Measurements from ENCODE around the gene TTC39A. TPM values are rescaled to one million over a fixed set of nuclear protein-coding genes. Genes with fewer than 3 reads are reported as not detected.
"Not testable (repeated sequence)": the region's sequence is repeated elsewhere in the genome, so short reads cannot be mapped to it uniquely, and the experiment has no call there.

The TTC39A gene
- total RNA-seq, 1 donor from 2014 or later, result 42.1 TPM

DNA sequence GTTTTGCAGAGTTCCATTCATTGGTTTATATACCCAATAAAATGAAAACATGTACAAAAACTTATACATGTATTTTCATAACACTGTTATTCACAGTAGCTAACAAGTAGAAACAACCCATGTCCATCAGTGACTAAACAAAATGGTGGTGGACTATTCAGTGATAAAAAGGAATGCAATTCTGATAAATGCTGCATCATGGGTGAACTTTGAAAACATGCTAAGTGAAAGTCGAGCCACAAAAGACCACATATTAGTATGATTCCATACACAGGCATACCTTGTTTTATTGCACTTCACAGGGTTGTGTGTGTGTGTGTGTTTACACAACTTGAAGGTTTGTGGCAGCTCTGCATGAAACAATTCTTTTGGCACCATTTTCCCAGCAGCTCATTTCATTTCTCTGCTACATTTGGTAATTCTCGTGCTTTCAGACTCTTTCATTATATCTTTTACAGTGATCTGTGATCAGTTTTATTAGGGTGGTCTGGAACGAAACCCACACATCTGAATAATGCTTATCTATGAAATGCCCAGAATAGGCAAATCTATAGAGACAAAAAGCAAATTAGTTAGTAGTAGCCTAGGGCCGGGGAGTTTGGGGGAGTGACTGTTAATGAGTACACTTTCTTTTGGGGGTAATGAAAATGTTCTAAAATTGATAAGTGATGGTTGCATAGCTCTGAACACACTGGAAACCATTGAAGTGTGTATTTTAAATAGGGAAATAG lies 67.0 kb downstream of the TTC39A start:
- H3K36me3 ChIP-seq, result no peaks in the 10 kb centered on the region
- TF ChIP-seq, protein P1, sequence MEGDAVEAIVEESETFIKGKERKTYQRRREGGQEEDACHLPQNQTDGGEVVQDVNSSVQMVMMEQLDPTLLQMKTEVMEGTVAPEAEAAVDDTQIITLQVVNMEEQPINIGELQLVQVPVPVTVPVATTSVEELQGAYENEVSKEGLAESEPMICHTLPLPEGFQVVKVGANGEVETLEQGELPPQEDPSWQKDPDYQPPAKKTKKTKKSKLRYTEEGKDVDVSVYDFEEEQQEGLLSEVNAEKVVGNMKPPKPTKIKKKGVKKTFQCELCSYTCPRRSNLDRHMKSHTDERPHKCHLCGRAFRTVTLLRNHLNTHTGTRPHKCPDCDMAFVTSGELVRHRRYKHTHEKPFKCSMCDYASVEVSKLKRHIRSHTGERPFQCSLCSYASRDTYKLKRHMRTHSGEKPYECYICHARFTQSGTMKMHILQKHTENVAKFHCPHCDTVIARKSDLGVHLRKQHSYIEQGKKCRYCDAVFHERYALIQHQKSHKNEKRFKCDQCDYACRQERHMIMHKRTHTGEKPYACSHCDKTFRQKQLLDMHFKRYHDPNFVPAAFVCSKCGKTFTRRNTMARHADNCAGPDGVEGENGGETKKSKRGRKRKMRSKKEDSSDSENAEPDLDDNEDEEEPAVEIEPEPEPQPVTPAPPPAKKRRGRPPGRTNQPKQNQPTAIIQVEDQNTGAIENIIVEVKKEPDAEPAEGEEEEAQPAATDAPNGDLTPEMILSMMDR (IDR thresholded peaks at IDR 0.05), result no peak
- no peaks in the 10 kb centered on the region for H3K27me3 ChIP-seq
- no peak for ATAC-seq
- no peak overlapping the region for H3K4me3 ChIP-seq
- no peak overlapping the region for H3K27ac ChIP-seq
- no peaks in the 10 kb centered on the region for H3K9me3 ChIP-seq
- intact Hi-C loops (cut with DNase I), result no loop called here
- no peak for DNase-seq
- H3K4me1 ChIP-seq, result peaks cover 45% of the 10 kb centered on the region

DNA sequence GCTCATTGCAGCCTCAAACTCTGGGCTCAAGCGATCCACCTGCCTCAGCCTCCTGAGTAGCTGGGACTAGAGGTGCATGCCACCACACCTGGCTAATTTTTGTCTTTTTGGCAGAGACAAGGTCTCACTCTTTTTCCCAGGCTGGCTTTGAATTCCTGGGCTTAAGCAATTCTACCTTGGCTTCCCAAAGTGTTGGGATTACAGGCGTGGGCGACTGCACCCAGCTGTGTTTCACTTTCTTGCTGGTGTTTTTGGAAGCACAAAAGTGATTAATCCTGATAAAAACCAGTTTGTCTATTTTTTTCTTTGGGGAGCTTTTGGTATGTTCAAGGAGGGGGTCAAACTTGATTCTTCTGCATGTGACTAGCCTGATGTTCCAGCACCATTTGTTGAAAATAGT lies 75.0 kb downstream of the TTC39A start:
- Histone ChIP-seq H3K4me3 (no peak overlapping the region), H3K4me1 (peaks cover 3% of the 10 kb centered on the region), H3K27me3 (no peaks in the 10 kb centered on the region), H3K36me3 (no peaks in the 10 kb centered on the region), H3K9me3 (no peaks in the 10 kb centered on the region), H3K27ac (no peak overlapping the region)
- TF ChIP-seq, protein P1 (IDR thresholded peaks at IDR 0.05), result no peak
- DNase-seq, result no peak
- no peak for ATAC-seq
- intact Hi-C loops (cut with DNase I), result no loop called here

DNA sequence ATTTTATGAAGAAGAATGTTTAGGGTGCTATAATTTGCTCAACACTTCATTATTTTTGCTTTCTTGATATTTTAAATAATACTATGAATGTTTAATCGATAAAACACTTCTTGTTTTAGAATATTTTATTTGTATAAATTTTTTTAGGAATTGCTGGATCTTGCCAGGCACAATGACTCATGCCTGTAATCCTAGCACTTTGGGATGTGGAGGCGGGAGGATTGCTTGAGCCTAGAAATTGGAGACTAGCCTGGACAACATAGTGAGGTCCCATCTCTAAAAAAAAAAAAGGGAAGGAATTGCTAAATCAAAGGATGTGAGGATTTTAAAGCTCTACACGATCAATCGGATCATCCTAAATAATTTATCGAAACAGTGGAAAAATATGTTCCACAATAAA lies 76.7 kb downstream of the TTC39A start:
- peaks cover 3% of the 10 kb centered on the region for H3K4me1 ChIP-seq
- H3K27me3 ChIP-seq, result no peaks in the 10 kb centered on the region
- H3K4me3 ChIP-seq, result no peak overlapping the region
- TF ChIP-seq, protein P1 (IDR thresholded peaks at IDR 0.05), result no peak
- no peak overlapping the region for H3K27ac ChIP-seq
- DNase-seq, result no peak
- H3K36me3 ChIP-seq, result no peaks in the 10 kb centered on the region
- H3K9me3 ChIP-seq, result no peaks in the 10 kb centered on the region
- intact Hi-C loops (cut with DNase I), result no loop called here
- no peak for ATAC-seq

DNA sequence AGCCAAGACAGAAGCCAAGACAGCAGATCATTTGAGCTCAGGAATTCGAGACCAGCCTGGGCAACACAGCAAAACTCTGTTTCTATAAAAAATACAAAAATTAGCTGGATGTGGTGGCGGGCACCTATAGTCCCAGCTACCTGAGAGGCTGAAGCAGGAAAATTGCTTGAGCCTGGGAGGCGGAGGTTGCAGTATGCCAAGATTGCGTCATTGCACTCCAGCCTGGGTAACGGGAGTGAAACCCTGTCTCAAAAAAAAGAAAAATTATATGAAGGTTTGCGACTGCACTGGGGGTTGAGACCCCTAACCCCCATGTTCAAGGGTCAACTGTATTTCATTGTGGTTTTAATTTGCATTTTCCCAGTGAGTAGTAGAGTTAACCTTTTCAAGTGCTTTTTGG lies 78.0 kb downstream of the TTC39A start:
- no peaks in the 10 kb centered on the region for H3K9me3 ChIP-seq
- H3K4me1 ChIP-seq, result peaks cover 6% of the 10 kb centered on the region
- no peak overlapping the region for H3K27ac ChIP-seq
- H3K4me3 ChIP-seq, result no peak overlapping the region
- TF ChIP-seq, protein P1 (IDR thresholded peaks at IDR 0.05), result no peak
- no peaks in the 10 kb centered on the region for H3K27me3 ChIP-seq
- no peaks in the 10 kb centered on the region for H3K36me3 ChIP-seq
- ATAC-seq (no peak), DNase-seq (no peak)
- intact Hi-C loops (cut with DNase I), result no loop called here

DNA sequence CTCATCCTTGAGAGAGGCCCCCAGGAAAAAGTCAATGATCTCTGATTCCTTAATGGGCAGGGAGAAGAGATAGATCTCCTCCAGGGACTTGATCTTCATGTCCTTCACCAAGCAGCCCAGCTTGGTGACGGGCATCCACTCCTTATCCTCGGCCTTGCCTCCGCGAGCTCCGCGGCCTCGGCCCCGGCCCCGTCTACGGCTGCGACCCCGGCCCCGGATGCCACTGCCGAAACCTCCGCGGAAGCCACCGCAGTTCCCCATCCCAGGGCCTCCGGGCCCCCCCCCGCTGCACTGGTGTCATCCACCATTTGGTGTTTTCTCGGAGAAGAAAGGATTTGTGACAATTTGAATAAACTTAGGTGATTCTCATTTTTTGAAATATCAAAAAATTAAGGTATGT lies 79.2 kb downstream of the TTC39A start:
- H3K27ac ChIP-seq; DNase-seq; ATAC-seq; H3K4me3 ChIP-seq; intact Hi-C loops (cut with DNase I); H3K27me3 ChIP-seq; H3K4me1 ChIP-seq; H3K9me3 ChIP-seq; H3K36me3 ChIP-seq: not testable (repeated sequence)

DNA sequence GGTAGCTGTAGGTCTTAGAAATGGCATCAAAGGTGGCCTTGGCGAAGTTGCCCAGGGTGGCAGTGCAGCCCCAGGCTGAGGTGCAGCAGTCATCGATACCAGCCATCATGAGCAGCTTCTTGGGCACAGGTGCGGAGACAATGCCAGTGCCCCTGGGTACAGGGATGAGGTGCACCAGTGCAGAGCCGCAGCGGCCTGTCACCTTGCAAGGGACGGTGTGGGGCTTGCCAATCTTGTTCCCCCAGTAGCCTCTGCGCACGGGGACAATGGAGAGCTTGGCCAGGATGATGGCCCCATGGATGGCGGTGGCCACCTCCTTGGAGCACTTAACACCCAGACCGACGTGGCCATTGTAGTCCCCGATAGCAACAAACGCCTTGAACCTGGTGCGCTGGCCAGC lies 79.6 kb downstream of the TTC39A start:
- H3K9me3 ChIP-seq; intact Hi-C loops (cut with DNase I); DNase-seq; H3K4me1 ChIP-seq; H3K27ac ChIP-seq; ATAC-seq; H3K4me3 ChIP-seq; H3K36me3 ChIP-seq; H3K27me3 ChIP-seq: not testable (repeated sequence)

DNA sequence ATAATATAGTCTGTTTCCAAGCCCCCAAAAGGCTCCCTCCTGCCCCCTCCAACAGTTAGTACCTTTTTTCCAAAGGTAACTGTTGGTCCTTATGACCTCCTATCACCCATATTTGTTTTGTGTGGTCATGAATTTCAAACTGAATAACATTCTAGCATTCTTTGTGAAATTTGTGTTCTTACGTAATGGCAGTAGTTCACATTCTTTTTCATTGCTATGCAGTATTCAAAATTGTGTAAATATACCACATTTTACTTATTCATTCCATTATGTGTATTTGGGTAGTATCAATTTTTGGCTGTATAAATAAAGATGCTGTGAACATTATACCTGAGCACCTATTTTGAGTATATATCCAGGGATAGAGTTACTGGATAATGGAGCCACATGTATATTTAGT lies 80.9 kb downstream of the TTC39A start:
- Histone ChIP-seq H3K4me3 (no peak overlapping the region), H3K27me3 (no peaks in the 10 kb centered on the region), H3K36me3 (no peaks in the 10 kb centered on the region), H3K9me3 (no peaks in the 10 kb centered on the region), H3K27ac (no peak overlapping the region), H3K4me1 (peaks cover 10% of the 10 kb centered on the region)
- intact Hi-C loops (cut with DNase I), result no loop called here
- no peak for ATAC-seq
- TF ChIP-seq, protein P1 (IDR thresholded peaks at IDR 0.05), result no peak
- DNase-seq, result no peak
